ENCODE measurements around the gene TMEM115.

The TMEM115 gene

GRCh38 chr3:50351323-50351697 is 8.0 kb downstream of the TMEM115 start:
- DNase-seq (ENCODE audit: low spot score), result no peak

DNA sequence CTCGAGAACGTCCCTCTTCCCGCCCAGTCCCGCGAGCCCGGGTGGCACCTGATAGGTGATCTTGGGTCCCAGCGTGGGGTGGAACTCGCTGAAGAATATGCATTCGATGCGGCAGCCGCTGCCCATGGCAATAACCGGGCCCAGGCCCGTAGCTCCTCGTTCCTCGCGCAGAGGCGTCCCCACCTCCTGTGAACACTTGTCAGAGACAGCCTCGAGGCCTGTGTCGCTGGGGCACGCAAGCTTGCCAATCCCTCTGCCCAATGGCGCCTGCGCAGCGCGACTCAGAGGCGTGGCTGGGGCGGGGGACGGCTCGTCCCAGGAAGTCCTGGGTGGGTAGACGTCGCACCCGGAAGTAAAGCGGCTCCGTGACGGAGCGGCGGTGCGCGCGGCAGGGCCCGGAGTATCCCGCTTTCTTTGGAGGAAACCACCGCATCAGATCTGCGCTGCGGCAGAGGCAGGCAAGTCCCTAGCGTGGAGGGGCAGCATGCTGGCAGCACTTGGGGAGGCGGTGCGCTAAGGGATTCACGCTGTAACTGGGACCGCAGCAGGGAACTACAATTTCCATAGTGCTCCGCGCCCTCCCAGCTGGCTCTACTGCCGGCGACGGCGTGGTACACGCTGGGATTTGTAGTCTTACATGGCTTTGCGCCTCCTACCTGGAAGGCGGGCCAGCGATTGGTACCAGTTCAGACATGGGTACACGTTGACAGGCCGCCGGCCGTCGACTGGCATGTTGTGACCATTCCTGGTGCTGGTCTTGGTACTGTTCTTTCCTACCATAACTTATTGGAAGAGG is 8.6 kb downstream of the TMEM115 start, which contains the start of the genes CYB561D2 and NPRL2:
Gene CYB561D2, plus strand, starts transcription at position 336 of the 796 bp plus-strand sequence. CDS start 572 bp downstream, outside the sequence.
Gene NPRL2, minus strand, starts transcription at position 249 of the 796 bp plus-strand sequence. Its CDS starts 123 bp downstream, at position 126.
- peak; percentile 94 for DNase-seq (ENCODE audit: low spot score)

DNA sequence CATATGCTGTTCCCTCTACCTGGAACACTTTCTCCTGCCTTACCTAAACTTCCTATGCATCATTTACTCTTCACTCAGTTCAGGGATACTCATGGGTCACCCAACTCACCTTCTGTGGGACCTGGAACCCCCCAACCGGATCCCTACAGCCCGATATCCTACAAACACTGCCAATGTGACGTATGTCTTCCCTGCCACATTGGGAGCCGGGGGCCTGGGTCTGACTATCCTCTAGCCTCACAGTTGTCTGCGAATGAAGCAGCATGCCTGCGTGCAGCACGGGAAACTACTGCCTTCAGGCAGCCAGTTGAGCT is 9.2 kb downstream of the TMEM115 start:
- no peak for DNase-seq (ENCODE audit: low spot score)

DNA sequence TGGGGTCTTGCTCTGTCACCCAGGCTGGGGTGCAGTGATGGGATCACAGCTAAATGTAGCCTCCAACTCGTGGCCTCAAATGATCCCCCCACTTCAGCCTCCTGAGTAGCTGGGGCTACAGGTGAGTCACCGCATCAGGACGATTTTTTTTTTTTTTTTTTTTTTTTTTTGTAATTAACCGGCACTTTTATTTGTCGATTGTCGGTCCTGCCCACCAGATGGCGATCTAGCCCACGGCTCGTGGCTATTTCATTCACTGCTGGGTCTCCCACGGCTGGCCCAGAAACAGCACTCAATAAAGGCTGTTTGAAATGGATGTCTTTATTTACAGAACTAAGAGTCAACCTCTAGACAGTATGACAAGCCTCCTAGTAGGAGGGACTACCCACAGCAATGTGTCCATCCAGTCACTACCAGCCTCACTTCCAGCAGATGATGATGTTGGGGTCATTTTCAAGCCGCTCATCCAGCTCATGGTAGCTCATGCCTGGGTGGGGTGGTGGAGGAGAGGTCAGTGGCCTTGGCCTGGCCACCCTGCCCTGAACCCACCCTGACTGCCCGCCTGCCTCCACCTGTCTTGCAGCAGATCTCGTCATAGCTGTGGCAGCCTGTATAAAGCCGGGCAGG is 12.0 kb downstream of the TMEM115 start:
- DNase-seq (ENCODE audit: low spot score), result peak; percentile 55

DNA sequence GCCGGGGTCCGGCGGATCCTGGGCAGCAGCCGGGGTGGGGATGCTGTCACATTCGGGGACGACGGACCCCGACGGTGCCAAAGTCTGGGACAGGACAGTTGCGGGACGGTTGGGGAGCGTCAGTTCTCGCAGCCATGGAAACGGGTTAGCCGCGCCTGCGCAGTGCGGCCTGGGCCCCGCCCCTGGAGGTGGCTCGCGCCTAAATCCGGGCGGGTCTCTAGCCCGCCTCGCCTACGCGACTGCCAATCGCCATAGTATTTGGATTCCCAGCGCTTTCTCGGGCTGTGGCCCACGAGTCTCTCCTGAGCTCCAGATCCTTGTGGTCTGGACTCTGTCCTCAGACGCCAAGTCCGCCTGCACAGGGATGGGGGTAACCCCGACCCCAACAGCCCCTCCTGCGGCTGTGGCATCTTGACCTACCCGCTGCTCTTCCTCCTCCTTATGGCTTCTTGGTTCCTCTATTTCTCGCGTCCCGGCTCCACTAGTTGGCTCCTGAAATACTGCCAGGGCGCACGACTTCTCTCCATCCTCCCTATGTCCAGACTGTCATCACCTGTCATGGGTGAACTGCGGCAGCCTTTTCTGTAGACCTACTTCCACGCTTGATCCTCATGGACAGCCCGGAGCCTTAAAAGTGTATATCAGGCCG is 13.6 kb downstream of the TMEM115 start, which contains the start of gene ZMYND10:
Gene ZMYND10, minus strand, starts transcription at position 147 of the 649 bp plus-strand sequence. CDS start 153 bp downstream, outside the sequence.
- DNase-seq (ENCODE audit: low spot score), result peak; percentile 92

- DNase-seq (ENCODE audit: low spot score), result no peak
Measured at GRCh38 chr3:50345008-50345407, 14.3 kb downstream of the TMEM115 start.

DNA sequence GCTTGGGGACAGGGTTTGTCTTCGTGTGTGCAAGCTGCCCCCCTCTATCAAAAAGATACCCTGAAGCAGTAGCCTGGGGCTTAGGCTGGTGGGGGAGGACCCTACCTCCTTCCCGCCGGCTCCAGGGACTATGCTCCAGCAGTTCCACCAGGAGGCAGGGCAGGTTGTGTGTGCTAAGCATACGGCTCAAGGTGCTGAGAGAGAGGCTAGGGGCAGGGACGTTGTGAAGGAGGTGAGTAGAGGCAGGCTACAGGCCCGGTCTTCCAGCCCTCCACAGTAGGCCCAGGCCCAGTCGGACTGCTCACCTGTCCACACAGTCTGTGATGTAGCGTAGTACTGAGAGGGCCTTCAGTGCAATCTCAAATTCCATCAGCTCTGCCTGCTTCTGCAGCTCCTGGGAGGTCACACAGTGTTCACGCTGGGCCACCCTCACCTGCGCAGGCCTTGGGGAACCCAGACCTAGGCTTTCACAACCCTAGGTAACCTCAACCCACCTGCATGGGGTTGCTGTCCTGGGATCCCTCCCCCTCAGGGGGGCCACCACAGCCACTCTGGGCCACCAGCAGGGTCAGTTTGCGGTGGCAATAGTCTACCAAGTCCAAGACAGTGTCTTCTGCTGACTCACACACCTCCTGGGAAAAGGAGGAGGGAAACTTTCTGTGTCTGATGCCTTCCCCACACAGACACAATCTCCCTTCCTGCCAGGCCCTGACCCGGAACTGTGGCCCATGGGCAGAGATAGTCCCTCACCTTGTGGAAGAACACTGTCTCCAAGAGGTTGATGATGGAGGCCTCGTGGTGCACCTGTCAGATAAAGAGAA is 16.3 kb downstream of the TMEM115 start:
- DNase-seq (ENCODE audit: low spot score), result no peak

GRCh38 chr3:50341996-50342650 is 17.2 kb downstream of the TMEM115 start:
- DNase-seq (ENCODE audit: low spot score), result no peak

GRCh38 chr3:50341537-50341936 is 17.8 kb downstream of the TMEM115 start:
- no peak for DNase-seq (ENCODE audit: low spot score)

- no peak for DNase-seq (ENCODE audit: low spot score)
Measured at GRCh38 chr3:50340448-50341329, 18.6 kb downstream of the TMEM115 start, which contains the start of gene RASSF1. Gene RASSF1 (minus strand): TSS chr3:50340836. CDS start chr3:50340805, 31 bp downstream.

DNA sequence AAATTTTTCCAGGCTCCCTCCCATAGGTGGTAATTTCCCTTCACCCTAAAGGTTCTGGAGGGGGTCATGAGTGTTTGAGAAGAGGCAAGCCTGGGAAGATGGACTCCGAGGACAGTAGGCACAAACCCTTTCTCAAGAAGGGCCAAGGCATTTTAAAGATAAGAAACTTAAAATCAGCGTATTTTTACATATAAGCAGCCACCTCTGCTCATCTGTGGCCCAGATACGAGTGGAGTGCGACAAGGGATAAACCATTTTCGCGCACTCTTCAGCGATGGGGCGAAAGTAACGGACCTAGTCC is 19.2 kb downstream of the TMEM115 start:
- DNase-seq (ENCODE audit: low spot score), result no peak

- DNase-seq (ENCODE audit: low spot score), result no peak
Measured at GRCh38 chr3:50339485-50340146, 19.7 kb downstream of the TMEM115 start.

DNA sequence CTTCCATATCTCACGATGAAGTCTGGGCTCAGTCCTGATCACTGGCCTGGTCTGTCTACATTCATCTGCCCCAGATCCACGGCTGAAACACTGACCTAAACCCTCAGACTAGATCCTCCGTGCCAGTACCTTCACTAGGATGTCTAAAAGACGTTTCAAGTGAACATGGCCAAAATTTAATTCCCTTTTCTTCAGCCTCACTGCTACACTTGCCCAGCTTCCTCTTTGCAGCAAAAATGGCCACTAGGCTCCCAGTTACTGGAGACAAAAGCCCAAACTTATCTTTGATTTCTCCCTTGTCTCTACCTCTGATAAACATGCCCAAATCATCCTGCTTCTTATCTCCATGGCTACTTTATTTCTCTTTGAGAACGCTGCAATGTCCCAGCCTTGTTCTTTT is 20.4 kb downstream of the TMEM115 start:
- no peak for DNase-seq (ENCODE audit: low spot score)

- DNase-seq (ENCODE audit: low spot score), result peak; percentile 98
Measured at GRCh38 chr3:50337175-50337861, 22.0 kb downstream of the TMEM115 start.

DNA sequence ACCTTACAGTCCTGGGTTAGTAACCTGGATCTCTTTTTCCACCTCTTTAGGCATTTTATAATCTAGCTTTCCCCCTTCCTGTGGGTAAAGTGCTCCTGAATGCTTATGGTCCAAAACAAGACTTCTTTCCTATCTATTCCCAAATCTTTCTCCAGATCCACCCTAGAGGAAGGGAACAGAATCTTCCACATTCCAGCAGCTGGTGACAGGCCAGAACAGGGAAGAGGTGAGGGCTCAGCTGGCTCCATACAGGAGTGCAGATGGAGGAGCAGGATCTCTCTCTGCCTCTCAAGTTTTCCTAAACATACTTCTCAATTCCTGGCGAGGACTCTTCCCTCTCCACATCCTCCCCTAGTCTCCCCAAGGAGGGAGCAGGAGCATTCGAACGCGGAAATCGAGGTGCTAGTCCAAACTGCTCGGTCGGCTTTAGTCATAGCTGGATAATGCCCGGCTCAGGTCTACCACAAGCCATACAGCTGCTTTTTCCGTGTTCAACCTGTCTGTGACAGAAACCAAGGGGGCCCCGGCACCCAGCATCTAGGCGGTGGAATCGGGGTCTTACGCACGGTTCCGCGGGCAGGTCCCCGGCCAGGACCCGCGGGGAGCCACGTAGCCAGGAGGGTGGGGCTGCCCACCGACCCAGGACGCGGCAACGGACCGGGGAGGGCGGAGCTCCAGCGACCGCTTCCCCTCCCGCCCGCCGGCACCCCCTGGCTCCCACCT is 22.7 kb downstream of the TMEM115 start:
- DNase-seq (ENCODE audit: low spot score), result peak; percentile 84

- DNase-seq (ENCODE audit: low spot score), result no peak
Measured at GRCh38 chr3:50334339-50335075, 24.8 kb downstream of the TMEM115 start.

DNA sequence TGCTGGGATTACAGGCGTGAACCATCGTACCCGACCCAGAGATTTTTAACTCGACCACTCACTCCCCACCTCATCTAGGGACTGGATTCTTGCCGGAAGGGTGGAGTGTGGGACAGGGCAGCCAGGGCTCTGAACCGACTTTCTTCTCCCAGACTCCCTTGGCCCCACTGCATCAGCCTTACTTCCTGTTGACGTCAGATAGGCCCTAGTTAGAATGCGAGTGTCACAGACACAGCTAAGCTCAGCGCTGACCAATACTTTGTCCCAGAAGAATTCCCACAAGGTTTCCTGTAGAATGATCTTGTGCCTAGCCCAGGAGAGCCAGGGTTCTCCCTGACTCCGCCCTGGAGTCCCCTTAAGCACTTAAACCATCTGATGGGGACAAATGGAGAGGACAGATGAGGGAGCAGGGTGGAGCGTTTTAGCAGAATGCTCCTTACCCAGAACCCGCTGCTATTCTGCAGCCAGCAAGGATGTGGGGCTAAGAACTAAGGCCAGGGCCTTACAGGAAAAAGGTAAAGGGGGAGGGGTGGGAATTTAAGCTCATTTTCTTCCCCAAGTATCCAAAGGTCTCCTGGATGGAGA is 25.5 kb downstream of the TMEM115 start:
- DNase-seq (ENCODE audit: low spot score), result no peak

All from iPS-NIHi11 (cell line).